Esophagus squamous epithelium (tissue), 5 donors: ENCODE data around the gene TNNI2. TPM values are rescaled to one million over a fixed set of nuclear protein-coding genes. Genes with fewer than 3 reads are reported as not detected.

ENCODE experiments used
- DNase-seq: peaks from one replicate; lab custom pipeline; 2025; lab: John Stamatoyannopoulos, UW
- H3K27ac ChIP-seq, 4 donors: fragments of 200-600 bp; sonication (generic); one replicate each; pipeline ENCODE4 v1.5.1; 2016 to 2019; ENCODE audit warnings: mild to moderate bottlenecking in 1 of 4
- H3K27me3 ChIP-seq, 4 donors: fragments of 200-600 bp; sonication (generic); 1 replicate in 3 of 4; 2 replicates in 1 of 4; pipeline versions ENCODE4 v1.5.1 to v1.6.0; 2017 to 2021; ENCODE audit warnings: antibody characterized with exemption in 1 of 4
- H3K36me3 ChIP-seq, 3 donors: fragments of 200-600 bp; sonication (generic); one replicate each; pipeline ENCODE4 v1.5.1; 2016 to 2019
- H3K4me1 ChIP-seq, 3 donors: fragments of 200-600 bp; sonication (generic); one replicate each; pipeline ENCODE4 v1.5.1; 2017 to 2019
- H3K4me3 ChIP-seq, 4 donors: fragments of 200-600 bp; sonication (generic); 1 replicate in 3 of 4; 2 replicates in 1 of 4; pipeline ENCODE4 v1.5.1; 2016 to 2019; ENCODE audit warnings: mild to moderate bottlenecking in 2 of 4, moderate library complexity in 1 of 4
- H3K9me3 ChIP-seq, 3 donors: fragments of 200-600 bp; sonication (generic); one replicate each; pipeline ENCODE4 v1.5.1; 2016 to 2019
- CTCF ChIP-seq, 6 experiments: fragments of 450-650 bp in 4 of 6; fragments of 200-600 bp in 2 of 6; sonication (generic) in 2 of 6; IDR thresholded peaks; one replicate each; pipeline ENCODE4 v1.5.1; 2016 to 2019; ENCODE audit warnings: antibody characterized with exemption in 6 of 6, mild to moderate bottlenecking in 4 of 6, moderate library complexity in 4 of 6
- POLR2A ChIP-seq, 4 donors: fragments of 450-650 bp; IDR thresholded peaks; one replicate each; pipeline ENCODE4 v1.6.1; 2017; ENCODE audit warnings: antibody characterized with exemption in 4 of 4, mild to moderate bottlenecking in 4 of 4, moderate library complexity in 3 of 4
- WGBS, 2 donors: methylation state at CpG; one replicate each; pipeline ENCODE4 v1.1.5; 2018; 5-methylcytosine and 5-hydroxymethylcytosine counted together
- intact Hi-C: fragments of 100-400 bp; cut with DNase I; formaldehyde crosslinking; loops from one replicate; pipeline ENCODE4 v1.15.0; 2022
- total RNA-seq, 4 donors: library from RNA; depleted of rRNA; stranded (reverse); fragments of >200 nt; gene quantifications; one replicate each; pipeline ENCODE4 v1.1.0, GENCODE V29; 2016
- donor health status: DM: yes; HTN: yes; CAD: no.

The TNNI2 gene
- 10 to 100 TPM in 3 of 4 donors, not detected in 1; 14.7 to 23.8 (median 15.0) TPM for total RNA-seq

DNA sequence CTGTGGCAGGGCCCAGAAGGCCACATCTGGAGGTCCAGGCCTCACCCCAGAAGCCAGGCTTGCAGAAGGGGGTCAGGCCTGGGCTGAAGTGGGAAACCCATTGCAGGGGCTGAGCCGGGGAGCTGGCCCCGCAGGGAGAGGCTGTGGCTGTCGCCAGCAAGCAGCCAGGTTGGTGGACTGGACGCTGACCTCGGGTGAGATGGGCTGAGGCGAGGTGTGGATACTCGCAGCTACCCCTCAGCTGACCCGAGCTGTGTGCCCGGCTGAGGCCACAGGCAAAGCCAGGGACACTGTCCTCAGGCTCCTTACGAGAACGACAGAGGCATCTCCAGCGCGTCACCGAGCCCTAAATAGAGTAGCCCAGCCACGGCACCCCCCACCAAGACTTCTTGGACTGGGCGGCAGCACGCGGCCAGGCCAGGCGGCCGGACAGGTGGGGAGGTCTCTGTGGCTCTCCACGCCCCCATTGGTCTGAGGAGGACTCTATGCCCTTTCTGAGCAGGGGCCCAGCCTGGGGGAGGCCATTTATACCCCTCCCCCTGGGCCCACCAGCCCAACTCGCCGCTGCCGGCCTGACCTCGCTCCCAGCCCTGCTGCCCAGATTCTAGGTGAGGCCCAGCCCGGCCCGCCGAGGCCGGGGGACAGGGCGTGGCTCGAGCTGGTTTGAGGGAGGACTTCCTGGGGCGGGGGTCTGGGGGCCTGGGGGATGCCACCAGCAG is at the start of gene TNNI2:
TSS of gene TNNI2 (plus strand) at position 556 of the 719 bp plus-strand sequence. CDS start 716 bp downstream, outside the sequence.
- TF ChIP-seq POLR2A (IDR thresholded peaks at IDR 0.05) (no peak), CTCF (IDR thresholded peaks at IDR 0.05) (no peak)
- intact Hi-C loops: no loop called here

DNA sequence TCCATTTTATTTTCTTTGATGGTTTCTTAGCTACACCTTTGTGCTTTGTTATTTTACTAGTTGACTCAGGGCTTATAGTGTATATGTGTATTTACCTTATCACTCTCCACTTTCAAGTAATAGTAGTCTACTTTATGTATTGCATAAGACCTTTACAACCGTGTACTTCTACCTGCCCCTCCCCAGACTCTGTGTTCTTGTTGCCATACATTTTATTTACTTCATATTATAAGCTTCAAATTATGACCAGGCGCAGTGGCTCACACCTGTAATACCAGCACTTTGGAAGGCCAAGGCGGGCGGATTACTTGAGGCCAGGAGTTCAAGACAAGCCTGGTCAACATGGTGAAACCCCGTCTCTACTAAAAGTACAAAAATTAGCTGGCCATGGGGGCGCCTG is 46.9 kb upstream of the TNNI2 start:
- no peak for TF ChIP-seq CTCF (IDR thresholded peaks at IDR 0.05)
- TF ChIP-seq POLR2A (IDR thresholded peaks at IDR 0.05): no peak
- H3K27me3 ChIP-seq: peaks cover 0 to 37% (median 0%) of the 10 kb centered on the region in 4 donors
- 78 to 82% methylated on average over 6 of the region's 6 CpGs for WGBS, 2 donors
- no peaks in the 10 kb centered on the region for H3K36me3 ChIP-seq
- intact Hi-C loops: no loop called here
- DNase-seq: no peak
- H3K27ac ChIP-seq: no peak overlapping the region
- H3K9me3 ChIP-seq: no peaks in the 10 kb centered on the region
- no peak overlapping the region for H3K4me3 ChIP-seq
- H3K4me1 ChIP-seq: peaks cover 0 to 11% (median 0%) of the 10 kb centered on the region in 3 donors

More for the DNA sequence above, at the start of gene TNNI2:
- no peak for DNase-seq
- H3K4me3 ChIP-seq: peak within 1 kb of the TSS in 2 of 4 donors; percentile 22 to 41
- peak within 1 kb of the TSS in 3 of 4 donors; percentile 16 to 94 (median 51) for H3K27ac ChIP-seq
- no peaks in the 10 kb centered on the region for H3K9me3 ChIP-seq
- H3K36me3 ChIP-seq: no peaks in the 10 kb centered on the region
- peaks cover 13 to 99% (median 28%) of the 10 kb centered on the region in 3 donors for H3K4me1 ChIP-seq
- 97% methylated on average over 13 of the region's 32 CpGs; no CpG with 5 or more reads in 1 of the 2 donors for WGBS, 2 donors
- peaks cover 0 to 5% (median 0%) of the 10 kb centered on the region in 4 donors for H3K27me3 ChIP-seq

GRCh38 chr11:1792461-1792860 is 46.3 kb upstream of the TNNI2 start:
- H3K4me3 ChIP-seq: no peak overlapping the region
- intact Hi-C loops: no loop called here
- DNase-seq: no peak
- H3K27ac ChIP-seq: no peak overlapping the region
- WGBS, 2 donors: 80 to 86% methylated on average over 12 of the region's 12 CpGs
- H3K27me3 ChIP-seq: peaks cover 0 to 42% (median 0%) of the 10 kb centered on the region in 4 donors
- H3K9me3 ChIP-seq: no peaks in the 10 kb centered on the region
- TF ChIP-seq CTCF (IDR thresholded peaks at IDR 0.05): no peak
- no peak for TF ChIP-seq POLR2A (IDR thresholded peaks at IDR 0.05)
- H3K4me1 ChIP-seq: peaks cover 0 to 15% (median 0%) of the 10 kb centered on the region in 3 donors
- no peaks in the 10 kb centered on the region for H3K36me3 ChIP-seq

DNA sequence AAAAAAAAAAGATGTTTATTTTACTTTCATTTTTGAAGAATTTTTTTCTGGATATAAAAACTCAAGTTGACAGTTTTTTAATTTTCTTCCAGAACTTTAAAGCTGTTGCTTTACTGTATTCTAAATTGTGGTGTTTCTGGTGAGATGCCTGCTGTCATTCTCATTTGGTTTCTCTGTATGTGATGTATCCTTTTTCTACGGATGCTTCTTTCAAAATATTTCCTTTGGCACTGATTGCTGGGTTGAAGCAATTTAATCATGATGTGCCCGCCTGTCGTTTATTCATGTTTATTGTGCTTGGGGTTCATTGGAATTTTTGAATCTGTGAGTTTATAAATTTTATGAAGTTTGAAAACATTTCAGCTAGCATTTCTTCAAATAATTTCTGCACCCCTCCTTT is 45.7 kb upstream of the TNNI2 start:
- TF ChIP-seq CTCF (IDR thresholded peaks at IDR 0.05) (no peak), POLR2A (IDR thresholded peaks at IDR 0.05) (no peak)
- intact Hi-C loops: no loop called here
- 38 to 41% methylated on average over 3 of the region's 3 CpGs for WGBS, 2 donors

DNA sequence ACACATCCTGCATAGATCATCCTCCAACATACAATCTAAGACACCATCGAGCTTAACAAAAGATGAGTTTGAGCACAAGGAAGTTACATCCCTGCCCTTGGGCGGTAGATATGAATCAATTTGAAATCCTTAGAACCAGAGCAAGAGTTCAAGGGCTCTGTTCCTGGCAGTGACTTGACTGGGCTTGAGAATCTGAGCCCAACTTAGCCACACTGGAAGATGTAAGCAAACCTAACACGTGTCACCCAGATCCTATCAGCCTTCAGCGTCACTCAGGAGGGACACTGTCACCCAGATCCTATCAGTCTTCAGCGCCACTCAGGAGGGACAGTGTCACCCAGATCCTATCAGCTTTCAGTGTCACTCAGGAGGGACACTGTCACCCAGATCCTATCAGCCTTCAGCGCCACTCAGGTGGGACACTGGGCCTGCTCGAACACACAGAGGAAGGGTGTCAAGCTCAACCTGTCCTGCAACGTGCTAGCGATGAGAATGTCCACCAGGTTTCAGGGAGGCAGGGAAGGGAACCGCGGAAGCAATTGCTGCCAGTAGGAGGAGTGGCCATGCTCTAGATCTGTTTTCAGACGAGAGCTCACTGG is 42.3 kb upstream of the TNNI2 start:
- Histone ChIP-seq H3K4me3 (no peak overlapping the region), H3K27ac (peak overlapping the region; percentile 18 to 56 (median 50)), H3K36me3 (no peaks in the 10 kb centered on the region), H3K4me1 (peaks cover 0 to 15% (median 0%) of the 10 kb centered on the region in 3 donors), H3K9me3 (no peaks in the 10 kb centered on the region), H3K27me3 (peaks cover 0 to 68% (median 0%) of the 10 kb centered on the region in 4 donors)
- intact Hi-C loops: no loop called here
- 40 to 58% methylated on average over 9 of the region's 12 CpGs for whole genome bisulfite sequencing, 2 donors
- DNase-seq: no peak
- TF ChIP-seq CTCF (IDR thresholded peaks at IDR 0.05) (peak in 1 of 6 experiments; percentile 50), POLR2A (IDR thresholded peaks at IDR 0.05) (no peak)

More for the DNA sequence above, 45.7 kb upstream of the TNNI2 start:
- Histone ChIP-seq H3K9me3 (no peaks in the 10 kb centered on the region), H3K27ac (no peak overlapping the region), H3K4me1 (peaks cover 0 to 15% (median 0%) of the 10 kb centered on the region in 3 donors), H3K4me3 (no peak overlapping the region), H3K36me3 (no peaks in the 10 kb centered on the region), H3K27me3 (peaks cover 0 to 48% (median 0%) of the 10 kb centered on the region in 4 donors)
- DNase-seq: no peak
